CD14-positive monocyte (primary cell): ENCODE data around the gene TMEM164. TPM values are rescaled to one million over a fixed set of nuclear protein-coding genes. Genes with fewer than 3 reads are reported as not detected.

Experiments
- DNase-seq, 3 donors: peaks; one replicate each; pipeline ENCODE4 v3.0.0-alpha.2; 2011 to 2022
- H2AFZ ChIP-seq: 2 replicates; pipeline ENCODE4 v1.6.0; 2012; ENCODE audit warnings: mild to moderate bottlenecking, low read depth, low read length, inconsistent platforms; ENCODE audit not compliant: insufficient read depth, poor library complexity, severe bottlenecking
- H3K27ac ChIP-seq, 2 donors: 1 replicate in 1 of 2; 2 replicates in 1 of 2; pipeline ENCODE4 v1.5.1; 2012 to 2013; ENCODE audit warnings: low read length in 2 of 2, control low read depth in 1 of 2, inconsistent platforms in 1 of 2, low read depth in 1 of 2, mild to moderate bottlenecking in 1 of 2
- H3K27me3 ChIP-seq, 2 donors: one replicate each; pipeline versions ENCODE4 v1.6.0 to v1.6.1; 2011 to 2013; ENCODE audit warnings: low read length in 2 of 2; ENCODE audit not compliant: control insufficient read depth in 2 of 2, insufficient read depth in 2 of 2
- H3K36me3 ChIP-seq, 2 donors: replicated peaks in 1 of 2; 1 replicate in 1 of 2; 2 replicates in 1 of 2; pipeline versions ENCODE4 v1.5.1 to v1.6.1; 2012 to 2013; ENCODE audit warnings: low read length in 2 of 2, control low read depth in 1 of 2, inconsistent platforms in 1 of 2, mild to moderate bottlenecking in 1 of 2; ENCODE audit not compliant: insufficient read depth in 2 of 2, control insufficient read depth in 1 of 2
- H3K4me1 ChIP-seq, 2 donors: 1 replicate in 1 of 2; 2 replicates in 1 of 2; pipeline versions ENCODE4 v1.5.1 to v1.6.1; 2012 to 2013; ENCODE audit warnings: low read length in 2 of 2, control low read depth in 1 of 2, inconsistent platforms in 1 of 2, mild to moderate bottlenecking in 1 of 2, moderate library complexity in 1 of 2; ENCODE audit not compliant: insufficient read depth in 2 of 2, control insufficient read depth in 1 of 2
- H3K4me2 ChIP-seq: replicated peaks from 2 replicates; pipeline ENCODE3; 2012; ENCODE audit warnings: low read length, moderate library complexity, mild to moderate bottlenecking; ENCODE audit not compliant: poor library complexity, severe bottlenecking; ENCODE audit errors: extremely low read depth
- H3K4me3 ChIP-seq, 3 experiments: fragments of 200-600 bp in 1 of 3; sonication (generic) in 1 of 3; replicated peaks in 1 of 3; 1 replicate in 2 of 3; 2 replicates in 1 of 3; pipeline ENCODE4 v1.5.1; 2011 to 2013; ENCODE audit warnings: low read length in 3 of 3, mild to moderate bottlenecking in 3 of 3, control low read depth in 2 of 3, low read depth in 2 of 3, inconsistent platforms in 1 of 3, moderate library complexity in 1 of 3
- H3K79me2 ChIP-seq: 2 replicates; pipeline ENCODE4 v1.6.0; 2012; ENCODE audit warnings: mild to moderate bottlenecking, control low read depth, inconsistent platforms, low read length, moderate library complexity; ENCODE audit not compliant: insufficient read depth
- H3K9ac ChIP-seq: 2 replicates; pipeline ENCODE4 v1.6.0; 2017; ENCODE audit warnings: low read length, mild to moderate bottlenecking; ENCODE audit not compliant: insufficient read depth, poor library complexity, severe bottlenecking
- H3K9me3 ChIP-seq, 2 donors: replicated peaks in 1 of 2; 1 replicate in 1 of 2; 2 replicates in 1 of 2; pipeline versions ENCODE4 v1.5.1 to v1.6.1; 2012 to 2013; ENCODE audit warnings: low read length in 2 of 2, control low read depth in 1 of 2; ENCODE audit not compliant: control insufficient read depth in 1 of 2, insufficient read depth in 1 of 2
- H4K20me1 ChIP-seq: 2 replicates; pipeline ENCODE4 v1.6.0; 2012; ENCODE audit warnings: mild to moderate bottlenecking, low read length, control low read depth, moderate library complexity; ENCODE audit not compliant: insufficient read depth
- H3K27ac Mint-ChIP-seq, 7 donors: one replicate each; pipeline ENCODE4 v1.8.0; 2020; ENCODE audit warnings: mild to moderate bottlenecking in 7 of 7, mixed read lengths in 7 of 7, moderate library complexity in 6 of 7, inconsistent platforms in 2 of 7
- H3K27me3 Mint-ChIP-seq, 3 donors: one replicate each; pipeline ENCODE4 v1.8.0; 2021 to 2022; ENCODE audit warnings: low read depth in 3 of 3, mild to moderate bottlenecking in 3 of 3, mixed read lengths in 3 of 3, moderate library complexity in 3 of 3, inconsistent platforms in 1 of 3
- H3K36me3 Mint-ChIP-seq, 2 donors: one replicate each; pipeline ENCODE4 v1.8.0; 2020; ENCODE audit warnings: mixed read lengths in 2 of 2, inconsistent platforms in 1 of 2, mild to moderate bottlenecking in 1 of 2
- H3K4me1 Mint-ChIP-seq: one replicate; pipeline ENCODE4 v1.8.0; 2020; ENCODE audit warnings: mild to moderate bottlenecking, mixed read lengths
- H3K4me3 Mint-ChIP-seq, 2 donors: one replicate each; pipeline ENCODE4 v1.8.0; 2020; ENCODE audit warnings: mild to moderate bottlenecking in 2 of 2, mixed read lengths in 2 of 2, moderate library complexity in 1 of 2
- H3K9me3 Mint-ChIP-seq, 7 donors: one replicate each; pipeline ENCODE4 v1.8.0; 2020 to 2022; ENCODE audit warnings: mixed read lengths in 7 of 7, mild to moderate bottlenecking in 6 of 7, moderate library complexity in 6 of 7, inconsistent platforms in 2 of 7
- CTCF ChIP-seq: fragments of 200-600 bp; IDR thresholded peaks from one replicate; pipeline ENCODE4 v1.8.0; 2022; ENCODE audit warnings: antibody characterized with exemption, mild to moderate bottlenecking
- WGBS: methylation state at CpG from one replicate; pipeline ENCODE4 v1.1.5; 2013; ENCODE audit warnings: missing lambda C conversion rate; ENCODE audit not compliant: insufficient coverage; 5-methylcytosine and 5-hydroxymethylcytosine counted together
- intact Hi-C, 2 donors: fragments of 100-400 bp; cut with micrococcal nuclease; formaldehyde crosslinking; loops; one replicate each; pipeline versions ENCODE4 v1.15.0 to v1.15.1; 2023
- polyA plus RNA-seq, 3 donors: library from polyadenylated mRNA; depleted of rRNA in 1 of 3; unstranded in 2 of 3; stranded (reverse) in 1 of 3; fragments of 300-500 nt in 2 of 3; fragments of >200 nt in 1 of 3; fragmentation: Illumina TruSeq in 2 of 3; gene quantifications; 1 replicate in 2 of 3; 2 replicates in 1 of 3; pipeline ENCODE4 v1.2.3, GENCODE V29; 2012 to 2021

Gene TMEM164
- polyA plus RNA-seq, 3 donors: 5.3 to 39.5 (median 7.3) TPM

DNA sequence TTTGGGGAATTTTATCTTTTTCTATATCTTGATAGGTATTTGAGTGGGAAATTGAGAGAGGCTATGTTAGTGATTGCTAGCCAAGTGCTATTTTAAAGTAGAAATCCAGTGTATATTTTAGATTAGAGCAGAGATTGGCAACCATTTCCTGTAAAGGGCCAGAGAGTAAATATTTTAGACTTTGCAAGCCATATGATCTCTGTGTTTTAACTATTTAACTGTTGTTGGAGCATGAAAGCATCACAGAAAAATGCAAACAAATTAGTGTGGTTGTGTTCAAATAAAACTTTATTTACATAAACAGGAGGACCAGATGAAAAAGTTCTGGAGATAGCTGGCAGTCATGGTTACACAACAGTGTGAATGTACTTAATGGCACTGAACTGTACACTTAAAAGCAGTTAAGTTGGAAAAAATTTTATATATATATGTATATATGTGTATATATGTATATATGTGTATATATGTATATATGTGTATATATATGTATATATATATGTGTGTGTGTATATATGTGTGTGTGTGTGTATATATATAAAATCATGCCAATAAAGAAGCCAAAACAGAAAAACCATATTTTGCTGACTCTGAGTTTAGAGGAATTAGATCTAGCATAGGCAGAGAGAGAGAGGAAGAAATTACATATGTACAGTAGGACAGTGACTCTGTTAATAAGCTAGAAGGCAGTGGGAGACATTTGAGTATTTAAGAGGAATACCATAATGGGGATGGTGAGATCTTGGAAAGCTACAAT lies 83.4 kb downstream of the TMEM164 start:
- Mint-ChIP-seq H3K4me3 (no peak overlapping the region), H3K4me1 (peaks cover 47% of the 10 kb centered on the region), H3K36me3 (peaks cover 3 to 9% of the 10 kb centered on the region in 2 donors), H3K27me3 (peaks cover 0 to 5% (median 0%) of the 10 kb centered on the region in 3 donors), H3K27ac (peak overlapping the region; percentile 58 to 99 (median 98)), H3K9me3 (peaks cover 0 to 1% (median 0%) of the 10 kb centered on the region in 7 donors)
- TF ChIP-seq CTCF: no peak
- Histone ChIP-seq H3K4me1 (peaks cover 49 to 52% of the 10 kb centered on the region in 2 donors), H3K36me3 (peaks cover 0 to 4% of the 10 kb centered on the region in 2 donors), H3K4me2 (peak overlapping the region; percentile 10), H3K9me3 (no peaks in the 10 kb centered on the region), H3K27ac (peak overlapping the region in 1 of 2 donors; percentile 93), H3K4me3 (peak overlapping the region in 1 of 3 experiments; percentile 33), H3K27me3 (peaks cover 0 to 3% of the 10 kb centered on the region in 2 donors), H3K9ac (no peak overlapping the region), H3K79me2 (peaks cover 18% of the 10 kb centered on the region), H4K20me1 (no peaks in the 10 kb centered on the region), H2AFZ (no peak overlapping the region)
- intact Hi-C loops: loop anchor here in 1 of 2 donors (10.0 kb wide), 2 partner anchors 52 to 82 kb away; partner anchors contain the start of gene TMEM164
- DNase-seq: no peak

DNA sequence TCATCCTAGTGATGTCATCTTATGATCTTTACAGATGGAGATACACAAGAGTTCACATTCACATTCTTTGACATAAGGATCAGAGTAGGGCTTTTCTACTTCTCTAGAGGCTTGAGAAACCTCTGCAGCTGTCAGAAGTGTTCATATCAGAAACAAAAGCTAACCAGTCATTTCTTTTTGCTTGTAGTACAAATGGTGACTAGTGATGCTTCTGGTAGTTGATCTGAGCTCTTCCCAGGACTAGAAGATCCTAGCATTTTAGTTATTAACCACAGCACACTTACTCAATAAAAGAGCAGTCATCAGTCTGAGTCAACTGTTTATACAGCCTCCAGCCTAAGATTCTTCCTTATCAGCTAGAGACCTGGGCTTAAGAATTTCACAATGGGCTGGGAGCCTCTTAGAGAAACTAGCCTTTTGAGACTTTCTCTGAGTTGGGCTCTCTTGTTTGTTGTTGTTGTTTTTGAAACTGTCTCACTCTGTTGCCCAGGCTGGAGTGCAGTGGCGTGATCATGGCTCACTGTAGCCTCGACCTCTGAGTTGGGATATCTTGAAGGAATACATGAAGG lies 84.1 kb downstream of the TMEM164 start:
- H3K36me3 Mint-ChIP-seq: peaks cover 3 to 6% of the 10 kb centered on the region in 2 donors
- peak; percentile 61 to 86 (median 81) for DNase-seq
- no CpG with 5 or more reads among the region's 2 CpGs for WGBS
- Histone ChIP-seq H2AFZ (no peak overlapping the region), H3K9me3 (no peaks in the 10 kb centered on the region), H3K27me3 (peaks cover 0 to 3% of the 10 kb centered on the region in 2 donors), H3K9ac (peak overlapping the region; percentile 57), H4K20me1 (no peaks in the 10 kb centered on the region), H3K79me2 (peaks cover 18% of the 10 kb centered on the region), H3K4me3 (peak overlapping the region in 1 of 3 experiments; percentile 33), H3K4me1 (peaks cover 49 to 52% of the 10 kb centered on the region in 2 donors), H3K36me3 (no peaks in the 10 kb centered on the region), H3K4me2 (peak overlapping the region; percentile 31), H3K27ac (peak overlapping the region; percentile 89 to 93)
- peaks cover 47% of the 10 kb centered on the region for H3K4me1 Mint-ChIP-seq
- peaks cover 0 to 5% (median 0%) of the 10 kb centered on the region in 7 donors for H3K9me3 Mint-ChIP-seq
- intact Hi-C loops: loop anchor here in 1 of 2 donors (10.0 kb wide), 2 partner anchors 52 to 82 kb away; partner anchors contain the start of gene TMEM164
- H3K27me3 Mint-ChIP-seq: peaks cover 0 to 5% (median 0%) of the 10 kb centered on the region in 3 donors
- no peak for TF ChIP-seq CTCF
- peak overlapping the region; percentile 91 to 99 (median 98) for H3K27ac Mint-ChIP-seq
- H3K4me3 Mint-ChIP-seq: peak overlapping the region in 1 of 2 donors; percentile 57
